Esophagus muscularis mucosa (tissue), 3 donors: ENCODE measurements around the gene NLRX1.

ENCODE experiments used
- CTCF ChIP-seq, 3 experiments: fragments of 200-600 bp in 2 of 3; fragments of 450-650 bp in 1 of 3; sonication (generic) in 2 of 3; IDR thresholded peaks; one replicate each; pipeline ENCODE4 v1.5.1; 2017 to 2019; ENCODE audit warnings: antibody characterized with exemption in 3 of 3, mild to moderate bottlenecking in 2 of 3, moderate library complexity in 1 of 3
- POLR2A ChIP-seq: fragments of 450-650 bp; IDR thresholded peaks from one replicate; pipeline ENCODE4 v1.6.1; 2017; ENCODE audit warnings: antibody characterized with exemption, moderate library complexity, mild to moderate bottlenecking, low read depth

DNA sequence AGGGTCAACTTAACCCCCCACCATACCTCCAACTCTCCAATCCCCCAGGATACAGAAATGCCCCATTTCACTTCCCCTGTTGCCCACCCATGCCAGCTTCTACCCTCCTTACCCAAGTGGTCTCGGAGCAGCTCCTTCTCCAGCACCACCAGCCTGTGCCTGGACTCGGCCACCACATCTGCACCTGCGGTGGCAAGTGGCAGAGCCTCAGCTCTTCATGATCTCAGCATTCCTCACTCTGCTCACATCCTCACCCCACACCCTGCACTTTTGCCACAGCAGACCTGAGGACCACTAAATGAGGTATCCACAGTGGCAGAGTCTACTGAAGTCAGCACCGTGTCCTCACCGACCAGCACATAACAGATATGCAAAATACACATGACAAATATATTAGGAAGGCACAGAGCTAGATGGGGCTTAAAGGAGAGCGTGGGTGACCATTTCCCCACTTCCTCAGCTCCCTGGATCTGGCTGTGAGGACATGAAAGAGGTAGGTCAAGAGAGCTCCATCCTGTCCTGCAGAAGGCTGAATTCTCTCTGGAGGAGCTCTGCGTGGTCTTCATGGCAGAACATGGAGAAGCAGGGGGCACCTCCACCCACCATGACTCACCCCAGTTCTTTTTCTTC lies 26.4 kb downstream of the NLRX1 start:
- no peak for TF ChIP-seq CTCF (IDR thresholded peaks at IDR 0.05)
- TF ChIP-seq POLR2A: no peak
